ENCODE results near the gene DBH. TPM values are rescaled to one million over a fixed set of nuclear protein-coding genes. Genes with fewer than 3 reads are reported as not detected.
"Not testable (repeated sequence)": the region's sequence is repeated elsewhere in the genome, so short reads cannot be mapped to it uniquely, and the experiment has no call there.

DBH gene
- total RNA-seq, 1 experiment from 2014 or later: not detected

GRCh38 chr9:133626008-133626407 lies 10.2 kb upstream of the DBH start:
- H3K9ac ChIP-seq (ENCODE audit: low read length); POLR2A ChIA-PET; H3K4me1 ChIP-seq (ENCODE audit: control insufficient read depth in 1 of 2, insufficient read depth in 2 of 2, low read length in 2 of 2); intact Hi-C loops (cut with micrococcal nuclease); H3K4me3 ChIP-seq (replicated peaks in 1 of 2; ENCODE audit: low read depth in 1 of 2, low read length in 2 of 2); RAD21 ChIA-PET (ENCODE audit: low non-redundant PET in 1 of 2, low total read pairs in 2 of 2, uncharacterized antibody in 2 of 2, unreplicated experiment in 2 of 2); CTCF ChIA-PET; BruUV-seq (replicated peaks); H3K79me2 ChIP-seq (ENCODE audit: insufficient read depth, low read length); DNase-seq (ENCODE audit: low read depth, low spot score); H2AFZ ChIP-seq (ENCODE audit: low read depth, low read length, poor library complexity, severe bottlenecking); H3K4me2 ChIP-seq (ENCODE audit: low read length); H3K9me3 ChIP-seq (ENCODE audit: control insufficient read depth in 1 of 2, insufficient read depth in 1 of 2, low read depth in 1 of 2, low read length in 2 of 2); H3K27ac ChIP-seq (ENCODE audit: low read depth, low read length); H3K36me3 ChIP-seq (ENCODE audit: control insufficient read depth in 1 of 2, insufficient read depth in 2 of 2, low read length in 2 of 2); H3K9me2 ChIP-seq (ENCODE audit: insufficient read depth); ATAC-seq; H4K20me1 ChIP-seq (ENCODE audit: insufficient read depth): not testable (repeated sequence)
- peaks cover 31% of the 10 kb centered on the region for H3K27me3 ChIP-seq (ENCODE audit: insufficient read depth, low read length)

- no peaks in the 10 kb centered on the region for H3K9me2 ChIP-seq (ENCODE audit: insufficient read depth)
- H3K4me1 ChIP-seq (ENCODE audit: control insufficient read depth in 1 of 2, insufficient read depth in 2 of 2, low read length in 2 of 2): no peaks in the 10 kb centered on the region; a peak in 1 of 4 replicates
- H3K36me3 ChIP-seq (ENCODE audit: control insufficient read depth in 1 of 2, insufficient read depth in 2 of 2, low read length in 2 of 2): no peaks in the 10 kb centered on the region
- H3K79me2 ChIP-seq (ENCODE audit: insufficient read depth, low read length): no peaks in the 10 kb centered on the region
- no peak for TF ChIP-seq ATF3 (IDR thresholded peaks at IDR 0.05)
- no peak for TF ChIP-seq MAX (IDR thresholded peaks at IDR 0.05)
- TF ChIP-seq FOSL1 (IDR thresholded peaks at IDR 0.05; ENCODE audit: low read depth): no peak
- TF ChIP-seq SP1 (IDR thresholded peaks at IDR 0.05; ENCODE audit: low read depth): no peak
- TF ChIP-seq JUND (IDR thresholded peaks at IDR 0.05): no peak
- no peak for TF ChIP-seq ZBTB33 (IDR thresholded peaks at IDR 0.05; ENCODE audit: extremely low read depth, insufficient replicate concordance, low read length)
- no peak for TF ChIP-seq REST (IDR thresholded peaks at IDR 0.05; ENCODE audit: low read depth)
- no peak for TF ChIP-seq EZH2 (IDR thresholded peaks at IDR 0.05)
- TF ChIP-seq ZNF274 (IDR thresholded peaks at IDR 0.05; ENCODE audit: low read depth, low read length): no peak
- no peak for TF ChIP-seq EZH2phosphoT487 (IDR thresholded peaks at IDR 0.05; ENCODE audit: borderline replicate concordance)
- no peak for TF ChIP-seq YY1 (IDR thresholded peaks at IDR 0.05; ENCODE audit: extremely low read depth, insufficient replicate concordance, low read depth, low read length)
- no peak for TF ChIP-seq CBX3 (IDR thresholded peaks at IDR 0.05; ENCODE audit: low read depth)
- TF ChIP-seq POLR2AphosphoS5 (IDR thresholded peaks at IDR 0.05; ENCODE audit: low read depth, low read length): no peak
- TF ChIP-seq SIN3A (IDR thresholded peaks at IDR 0.05; ENCODE audit: low read depth): no peak
- no peak for TF ChIP-seq ZFX (IDR thresholded peaks at IDR 0.05)
- no peak for TF ChIP-seq EGR1 (IDR thresholded peaks at IDR 0.05; ENCODE audit: low read depth)
- H3K9ac ChIP-seq (ENCODE audit: low read length): no peak overlapping the region
- ATAC-seq (no peak), DNase-seq (ENCODE audit: low read depth, low spot score) (no peak)
- POLR2A ChIA-PET: no interaction called here
- no peak overlapping the region for H3K4me3 ChIP-seq (replicated peaks in 1 of 2; ENCODE audit: low read depth in 1 of 2, low read length in 2 of 2)
- no peak overlapping the region for H2AFZ ChIP-seq (ENCODE audit: low read depth, low read length, poor library complexity, severe bottlenecking)
- no peak overlapping the region for H3K27ac ChIP-seq (ENCODE audit: low read depth, low read length)
- no peaks in the 10 kb centered on the region for H4K20me1 ChIP-seq (ENCODE audit: insufficient read depth)
- intact Hi-C loops (cut with micrococcal nuclease): no loop called here
- no peaks in the 10 kb centered on the region for H3K9me3 ChIP-seq (ENCODE audit: control insufficient read depth in 1 of 2, insufficient read depth in 1 of 2, low read depth in 1 of 2, low read length in 2 of 2)
- H3K27me3 ChIP-seq (ENCODE audit: insufficient read depth, low read length): peaks cover 22% of the 10 kb centered on the region
- BruUV-seq (replicated peaks): no TSS peak
- H3K4me2 ChIP-seq (ENCODE audit: low read length): no peak overlapping the region
- CTCF ChIA-PET: no interaction called here
- RAD21 ChIA-PET (ENCODE audit: low non-redundant PET in 1 of 2, low total read pairs in 2 of 2, uncharacterized antibody in 2 of 2, unreplicated experiment in 2 of 2): no interaction called here
These were observed 8.8 kb upstream of the DBH start for GRCh38 chr9:133627341-133627740.
